ENCODE measurements around the gene RNF13.
A peak's percentile ranks its signal among the peaks of the same experiment; 100 is the strongest.
"Not testable (repeated sequence)": the region's sequence is repeated elsewhere in the genome, so short reads cannot be mapped to it uniquely, and the experiment has no call there.

RNF13 gene

GRCh38 chr3:149843502-149843901 is 30.5 kb downstream of the RNF13 start:
- DNase-seq, result no peak

GRCh38 chr3:149844091-149844490 is 31.1 kb downstream of the RNF13 start:
- no peak for DNase-seq

GRCh38 chr3:149845570-149846244 is 32.7 kb downstream of the RNF13 start:
- no peak for DNase-seq

GRCh38 chr3:149848238-149848637 is 35.2 kb downstream of the RNF13 start:
- peak; percentile 39 to 56 (median 54) for DNase-seq

GRCh38 chr3:149848688-149849087 is 35.7 kb downstream of the RNF13 start:
- DNase-seq, result no peak

GRCh38 chr3:149850787-149851584 is 38.0 kb downstream of the RNF13 start:
- DNase-seq, result no peak

GRCh38 chr3:149858911-149859310 is 45.9 kb downstream of the RNF13 start:
- DNase-seq, result no peak

GRCh38 chr3:149860881-149861280 is 47.9 kb downstream of the RNF13 start:
- no peak for DNase-seq

GRCh38 chr3:149867563-149867962 is 54.5 kb downstream of the RNF13 start:
- no peak for DNase-seq

- DNase-seq, result no peak
Measured at GRCh38 chr3:149871855-149872254, 58.8 kb downstream of the RNF13 start.

GRCh38 chr3:149872589-149872988 is 59.6 kb downstream of the RNF13 start:
- DNase-seq, result no peak

- no peak for DNase-seq
Measured at GRCh38 chr3:149877668-149878067, 64.7 kb downstream of the RNF13 start.

- peak; percentile 78 to 80 (median 78) for DNase-seq
Measured at GRCh38 chr3:149879872-149880271, 66.9 kb downstream of the RNF13 start.

- peak; percentile 11 to 48 (median 48) for DNase-seq
Measured at GRCh38 chr3:149881879-149882278, 68.9 kb downstream of the RNF13 start.

GRCh38 chr3:149883134-149883533 is 70.1 kb downstream of the RNF13 start:
- DNase-seq, result no peak

- DNase-seq, result not testable (repeated sequence)
Measured at GRCh38 chr3:149883860-149884259, 70.8 kb downstream of the RNF13 start.

GRCh38 chr3:149884848-149885247 is 71.8 kb downstream of the RNF13 start:
- not testable (repeated sequence) for DNase-seq

GRCh38 chr3:149886957-149887356 is 73.9 kb downstream of the RNF13 start:
- DNase-seq, result no peak

- DNase-seq, result no peak
Measured at GRCh38 chr3:149891621-149892020, 78.6 kb downstream of the RNF13 start.

- DNase-seq, result no peak
Measured at GRCh38 chr3:149892371-149892770, 79.4 kb downstream of the RNF13 start.

- DNase-seq, result peak; percentile 46 to 75 (median 59)
Measured at GRCh38 chr3:149894205-149894604, 81.2 kb downstream of the RNF13 start.

GRCh38 chr3:149895339-149895738 is 82.3 kb downstream of the RNF13 start:
- DNase-seq, result no peak

GRCh38 chr3:149895769-149896168 is 82.8 kb downstream of the RNF13 start:
- no peak for DNase-seq

GRCh38 chr3:149898771-149899170 is 85.8 kb downstream of the RNF13 start:
- no peak for DNase-seq

Measured in suppressor macrophage treated with lipopolysaccharide for 1 hour (primary cell).